ENCODE measurements around the gene KRTAP10-8.
"Not testable (repeated sequence)": the region's sequence is repeated elsewhere in the genome, so short reads cannot be mapped to it uniquely, and the experiment has no call there.

Gene KRTAP10-8

GRCh38 chr21:44599264-44600029, 12.4 kb upstream of the KRTAP10-8 start:
- no peak for DNase-seq

GRCh38 chr21:44600118-44600978, 11.5 kb upstream of the KRTAP10-8 start, which contains the start of gene KRTAP10-7:
KRTAP10-7 (plus strand) TSS chr21:44600597; CDS start chr21:44600622, 25 bp downstream.
- not testable (repeated sequence) for DNase-seq

GRCh38 chr21:44601091-44601490, 10.8 kb upstream of the KRTAP10-8 start:
- not testable (repeated sequence) for DNase-seq

GRCh38 chr21:44601596-44602462, 10.1 kb upstream of the KRTAP10-8 start:
- no peak for DNase-seq

- DNase-seq = no peak
Observed at GRCh38 chr21:44602463-44602850, 9.4 kb upstream of the KRTAP10-8 start.

GRCh38 chr21:44603109-44603875, 8.6 kb upstream of the KRTAP10-8 start:
- no peak for DNase-seq

GRCh38 chr21:44603911-44604310, 8.0 kb upstream of the KRTAP10-8 start:
- no peak for DNase-seq

- DNase-seq = no peak
Observed at GRCh38 chr21:44606495-44606894, 5.4 kb upstream of the KRTAP10-8 start.

GRCh38 chr21:44609193-44609592, 2.7 kb upstream of the KRTAP10-8 start:
- no peak for DNase-seq

- not testable (repeated sequence) for DNase-seq
Observed at GRCh38 chr21:44610157-44610843, 1.6 kb upstream of the KRTAP10-8 start.

GRCh38 chr21:44611551-44611950, 328 bp upstream of the KRTAP10-8 start:
- DNase-seq = no peak

- DNase-seq = no peak
Observed at GRCh38 chr21:44612669-44613229, 870 bp downstream of the KRTAP10-8 start.

- DNase-seq = no peak
Observed at GRCh38 chr21:44613386-44614155, 1.7 kb downstream of the KRTAP10-8 start.

- DNase-seq = no peak
Observed at GRCh38 chr21:44614161-44614631, 2.3 kb downstream of the KRTAP10-8 start.

- no peak for DNase-seq
Observed at GRCh38 chr21:44614961-44615391, 3.1 kb downstream of the KRTAP10-8 start.

GRCh38 chr21:44615466-44615865, 3.6 kb downstream of the KRTAP10-8 start:
- no peak for DNase-seq

- DNase-seq = no peak
Observed at GRCh38 chr21:44615911-44616590, 4.2 kb downstream of the KRTAP10-8 start.

- DNase-seq = no peak
Observed at GRCh38 chr21:44616591-44616926, 4.7 kb downstream of the KRTAP10-8 start.

GRCh38 chr21:44617071-44617501, 5.2 kb downstream of the KRTAP10-8 start:
- DNase-seq = no peak

- no peak for DNase-seq
Observed at GRCh38 chr21:44618504-44618903, 6.6 kb downstream of the KRTAP10-8 start.
